D721Med (cell line): ENCODE measurements around the gene SPDYE5.

Experiments
- DNase-seq: peaks from one replicate; pipeline ENCODE4 v3.0.0; 2011; ENCODE audit warnings: low spot score; ENCODE audit not compliant: insufficient read length
- FAIRE-seq: peaks from 2 replicates; lab custom pipeline; 2011; peaks lifted over from hg19 to GRCh38; lab: Jason Lieb, UNC
- CTCF ChIP-seq: IDR thresholded peaks from 2 replicates; pipeline ENCODE4 v1.5.1; 2012; ENCODE audit warnings: mild to moderate bottlenecking, control low read depth; ENCODE audit not compliant: insufficient read depth; ENCODE audit errors: missing control alignments

The SPDYE5 gene

GRCh38 chr7:75546237-75547015 is 54.3 kb downstream of the SPDYE5 start:
- DNase-seq (peak; percentile 61), FAIRE-seq (peak; percentile 89)
- no peak for TF ChIP-seq CTCF
